A673 (cell line): ENCODE results near the gene PRKCH.

ENCODE experiments used
- EZH2 ChIP-seq: fragments of 200-600 bp; sonication (generic); IDR thresholded peaks from 2 replicates; pipeline ENCODE4 v1.6.1; 2017; ENCODE audit warnings: borderline replicate concordance, low read depth, mild to moderate bottlenecking, mixed read lengths, antibody characterized with exemption, low read length; ENCODE audit not compliant: poor library complexity, severe bottlenecking
- TF ChIP-seq, protein P1 (sequence below): fragments of 300-800, 200-600 bp; sonication (generic); conservative IDR thresholded peaks from 2 replicates; pipeline ENCODE4 v1.5.1; 2017; ENCODE audit warnings: low read depth, mild to moderate bottlenecking, antibody characterized with exemption, low read length, moderate library complexity, mixed read lengths

DNA sequence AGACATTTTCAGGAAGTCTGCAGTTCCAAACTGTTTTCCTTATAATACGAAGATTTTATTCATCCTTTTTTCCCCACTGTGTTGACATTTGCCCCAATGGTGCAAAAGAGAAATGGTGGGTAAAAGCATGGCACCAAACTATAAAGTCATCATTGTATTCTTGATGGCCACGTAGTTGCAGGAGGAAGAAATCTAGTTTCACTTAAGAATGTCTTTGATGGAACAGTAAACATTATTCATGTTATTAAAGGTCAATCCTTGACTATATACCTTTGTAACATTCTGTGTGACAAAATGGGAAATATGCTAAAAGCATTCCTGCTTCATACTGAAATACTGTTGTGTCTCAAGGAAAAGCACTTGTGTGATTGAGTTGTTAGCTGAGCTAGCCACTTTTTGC lies 80.1 kb downstream of the PRKCH start:
- TF ChIP-seq, protein P1, sequence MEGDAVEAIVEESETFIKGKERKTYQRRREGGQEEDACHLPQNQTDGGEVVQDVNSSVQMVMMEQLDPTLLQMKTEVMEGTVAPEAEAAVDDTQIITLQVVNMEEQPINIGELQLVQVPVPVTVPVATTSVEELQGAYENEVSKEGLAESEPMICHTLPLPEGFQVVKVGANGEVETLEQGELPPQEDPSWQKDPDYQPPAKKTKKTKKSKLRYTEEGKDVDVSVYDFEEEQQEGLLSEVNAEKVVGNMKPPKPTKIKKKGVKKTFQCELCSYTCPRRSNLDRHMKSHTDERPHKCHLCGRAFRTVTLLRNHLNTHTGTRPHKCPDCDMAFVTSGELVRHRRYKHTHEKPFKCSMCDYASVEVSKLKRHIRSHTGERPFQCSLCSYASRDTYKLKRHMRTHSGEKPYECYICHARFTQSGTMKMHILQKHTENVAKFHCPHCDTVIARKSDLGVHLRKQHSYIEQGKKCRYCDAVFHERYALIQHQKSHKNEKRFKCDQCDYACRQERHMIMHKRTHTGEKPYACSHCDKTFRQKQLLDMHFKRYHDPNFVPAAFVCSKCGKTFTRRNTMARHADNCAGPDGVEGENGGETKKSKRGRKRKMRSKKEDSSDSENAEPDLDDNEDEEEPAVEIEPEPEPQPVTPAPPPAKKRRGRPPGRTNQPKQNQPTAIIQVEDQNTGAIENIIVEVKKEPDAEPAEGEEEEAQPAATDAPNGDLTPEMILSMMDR, result no peak
- no peak for TF ChIP-seq EZH2
